IMR-90 (cell line): ENCODE data around the gene CD33. TPM values are rescaled to one million over a fixed set of nuclear protein-coding genes. Genes with fewer than 3 reads are reported as not detected.

Experiments used
- ATAC-seq: fragments of 200-7000 bp; cut with Tn5 transposase; 2 replicates; pipeline ENCODE4 v1.9.1; 2020; ENCODE audit warnings: low read depth, mild to moderate bottlenecking, moderate library complexity
- BruUV-seq: library from RNA; stranded (reverse); fragments of 400-500 nt; replicated peaks from 2 replicates; lab custom pipeline; 2021; lab: Mats Ljungman, UMichigan
- CTCF ChIA-PET: fragments of 300-600 bp; formaldehyde crosslinking; extraction: SDS; loops from one replicate; lab custom pipeline; 2021; ENCODE audit warnings: antibody characterized with exemption; lab: Yijun Ruan, JAX
- POLR2A ChIA-PET: fragments of 300-600 bp; sonication (Branson Sonifier 250); formaldehyde crosslinking; loops from one replicate; lab custom pipeline; 2022; ENCODE audit warnings: antibody characterized with exemption; ENCODE audit not compliant: unreplicated experiment; lab: Charles Lee
- DNase-seq: peaks from one replicate; pipeline ENCODE4 v3.0.0; 2013
- H2AFZ ChIP-seq: replicated peaks from 2 replicates; pipeline ENCODE3; 2013; ENCODE audit warnings: low read length, mild to moderate bottlenecking; ENCODE audit not compliant: poor library complexity
- H2AK5ac ChIP-seq: 2 replicates; pipeline ENCODE4 v1.6.1; 2013; ENCODE audit warnings: low read depth, low read length, inconsistent platforms
- H2AK9ac ChIP-seq: replicated peaks from 2 replicates; pipeline ENCODE3; 2013; ENCODE audit warnings: mild to moderate bottlenecking, low read depth, low read length, moderate library complexity; ENCODE audit not compliant: poor library complexity
- H2BK120ac ChIP-seq: 2 replicates; pipeline ENCODE4 v1.6.1; 2013; ENCODE audit warnings: low read depth, low read length, inconsistent platforms
- H2BK15ac ChIP-seq: 3 replicates; pipeline ENCODE4 v1.6.1; 2013; ENCODE audit warnings: low read depth, low read length, inconsistent platforms
- H2BK20ac ChIP-seq: 2 replicates; pipeline ENCODE4 v1.6.1; 2013; ENCODE audit warnings: low read depth, mild to moderate bottlenecking, inconsistent platforms, low read length, moderate library complexity
- H2BK5ac ChIP-seq: 2 replicates; pipeline ENCODE4 v1.6.1; 2013; ENCODE audit warnings: mild to moderate bottlenecking, low read depth, low read length, inconsistent platforms; ENCODE audit not compliant: poor library complexity, severe bottlenecking
- H3K14ac ChIP-seq: replicated peaks from 2 replicates; pipeline ENCODE4 v1.6.1; 2013; ENCODE audit warnings: low read depth, low read length, inconsistent platforms
- H3K18ac ChIP-seq: 2 replicates; pipeline ENCODE4 v1.6.1; 2013; ENCODE audit warnings: low read depth, low read length, control low read depth
- H3K23ac ChIP-seq: 2 replicates; pipeline ENCODE4 v1.6.1; 2013; ENCODE audit warnings: low read depth, low read length, inconsistent platforms
- H3K27ac ChIP-seq: 2 replicates; pipeline ENCODE4 v1.5.1; 2013; ENCODE audit warnings: mild to moderate bottlenecking, control low read depth, low read length; ENCODE audit not compliant: insufficient read depth
- H3K27me3 ChIP-seq: 2 replicates; pipeline ENCODE4 v1.6.1; 2013; ENCODE audit warnings: low read length; ENCODE audit not compliant: control insufficient read depth, insufficient read depth
- H3K36me3 ChIP-seq: 2 replicates; pipeline ENCODE4 v1.6.1; 2013; ENCODE audit warnings: low read length, mixed read lengths; ENCODE audit not compliant: control insufficient read depth, insufficient read depth
- H3K4ac ChIP-seq: 2 replicates; pipeline ENCODE4 v1.6.1; 2013; ENCODE audit warnings: low read depth, low read length, inconsistent platforms
- H3K4me1 ChIP-seq: 2 replicates; pipeline ENCODE4 v1.6.1; 2013; ENCODE audit warnings: low read length, mixed read lengths; ENCODE audit not compliant: control insufficient read depth, insufficient read depth
- H3K4me2 ChIP-seq: 2 replicates; pipeline ENCODE4 v1.6.1; 2013; ENCODE audit warnings: low read depth, mild to moderate bottlenecking, control low read depth, low read length, moderate library complexity
- H3K4me3 ChIP-seq: 2 replicates; pipeline ENCODE4 v1.5.1; 2013; ENCODE audit warnings: low read depth, mild to moderate bottlenecking, control low read depth, low read length, moderate library complexity; ENCODE audit not compliant: insufficient read depth
- H3K56ac ChIP-seq: 2 replicates; pipeline ENCODE4 v1.6.1; 2013; ENCODE audit warnings: low read length, inconsistent platforms; ENCODE audit not compliant: insufficient read depth; ENCODE audit errors: extremely low read depth
- H3K79me1 ChIP-seq, 2 experiments: 2 replicates each; pipeline ENCODE4 v1.6.1; 2013; ENCODE audit warnings: low read length in 2 of 2, inconsistent platforms in 1 of 2, low read depth in 1 of 2
- H3K9ac ChIP-seq: 2 replicates; pipeline ENCODE4 v1.6.1; 2013; ENCODE audit warnings: low read depth, low read length, control low read depth
- H3K9me1 ChIP-seq: 2 replicates; pipeline ENCODE4 v1.6.1; 2013; ENCODE audit warnings: low read length, inconsistent platforms; ENCODE audit not compliant: insufficient read depth
- H3K9me3 ChIP-seq: 2 replicates; pipeline ENCODE4 v1.6.1; 2013; ENCODE audit warnings: low read length; ENCODE audit not compliant: control insufficient read depth, insufficient read depth
- H4K20me1 ChIP-seq: 2 replicates; pipeline ENCODE4 v1.6.1; 2013; ENCODE audit warnings: low read length, inconsistent platforms; ENCODE audit not compliant: insufficient read depth
- H4K5ac ChIP-seq: 2 replicates; pipeline ENCODE4 v1.6.1; 2013; ENCODE audit warnings: mild to moderate bottlenecking, low read depth, low read length, control low read depth
- H4K8ac ChIP-seq, 2 experiments: 2 replicates each; pipeline ENCODE4 v1.6.1; 2013; ENCODE audit warnings: low read depth in 2 of 2, low read length in 2 of 2, control low read depth in 1 of 2, inconsistent platforms in 1 of 2
- H4K91ac ChIP-seq: 2 replicates; pipeline ENCODE4 v1.6.1; 2013; ENCODE audit warnings: low read depth, low read length, inconsistent platforms; ENCODE audit not compliant: insufficient read depth
- BHLHE40 ChIP-seq: fragments of 150-350 bp; IDR thresholded peaks from 2 replicates; pipeline ENCODE4 v1.6.1; 2016; ENCODE audit warnings: mild to moderate bottlenecking, low read depth, low read length
- CEBPB ChIP-seq: IDR thresholded peaks from 2 replicates; pipeline ENCODE4 v1.6.1; 2012; ENCODE audit warnings: low read depth, low read length, improper control_type of control experiment
- CHD1 ChIP-seq: IDR thresholded peaks from 2 replicates; pipeline ENCODE4 v1.6.1; 2012; ENCODE audit warnings: low read depth, low read length, improper control_type of control experiment
- ELK1 ChIP-seq: fragments of 150-350 bp; IDR thresholded peaks from 2 replicates; pipeline ENCODE4 v1.6.1; 2016; ENCODE audit warnings: low read depth, mild to moderate bottlenecking, low read length, moderate library complexity, borderline replicate concordance
- FOS ChIP-seq: fragments of 150-350 bp; IDR thresholded peaks from 2 replicates; pipeline ENCODE4 v1.6.1; 2016; ENCODE audit warnings: low read depth, low read length
- MAFK ChIP-seq: IDR thresholded peaks from 2 replicates; pipeline ENCODE4 v1.6.1; 2012; ENCODE audit warnings: low read depth, low read length, improper control_type of control experiment
- MAZ ChIP-seq: IDR thresholded peaks from 2 replicates; pipeline ENCODE4 v1.6.1; 2012; ENCODE audit warnings: low read depth, mild to moderate bottlenecking, low read length, improper control_type of control experiment, moderate library complexity, borderline replicate concordance
- MXI1 ChIP-seq: IDR thresholded peaks from 2 replicates; pipeline ENCODE4 v1.6.1; 2012; ENCODE audit warnings: low read depth, mild to moderate bottlenecking, low read length, moderate library complexity, borderline replicate concordance
- POLR2A ChIP-seq: IDR thresholded peaks from 2 replicates; pipeline ENCODE4 v1.6.1; 2012; ENCODE audit warnings: mild to moderate bottlenecking, low read depth, low read length
- RAD21 ChIP-seq: IDR thresholded peaks from 2 replicates; pipeline ENCODE4 v1.6.1; 2012; ENCODE audit warnings: low read length, improper control_type of control experiment
- RCOR1 ChIP-seq: IDR thresholded peaks from 2 replicates; pipeline ENCODE4 v1.6.1; 2012; ENCODE audit warnings: mild to moderate bottlenecking, low read length, improper control_type of control experiment; ENCODE audit not compliant: insufficient replicate concordance
- USF2 ChIP-seq: fragments of 150-350 bp; IDR thresholded peaks from 2 replicates; pipeline ENCODE4 v1.6.1; 2017; ENCODE audit warnings: mild to moderate bottlenecking, antibody characterized with exemption, low read length, low read depth
- dilution Hi-C: fragments of 300-500 bp; cut with HindIII; formaldehyde crosslinking; loops from one replicate; pipeline ENCODE4 v1.14.3; 2018; ENCODE audit warnings: low sequenced_read_pairs; ENCODE audit not compliant: unreplicated experiment
- in situ Hi-C: fragments of 300-500 bp; cut with MboI; formaldehyde crosslinking; loops from 3 replicates; pipeline ENCODE4 v1.14.3; 2019; ENCODE audit warnings: low sequenced_read_pairs, inconsistent platforms, mixed read lengths
- intact Hi-C: fragments of 100-400 bp; cut with micrococcal nuclease; formaldehyde crosslinking; loops from 2 replicates; pipeline ENCODE4 v1.10.0; 2022
- polyA plus RNA-seq, 3 experiments: library from polyadenylated mRNA; depleted of rRNA; stranded (reverse); fragments of >200 nt; gene quantifications; 2 replicates each; pipeline ENCODE4 v1.2.3, GENCODE V29; 2012; ENCODE audit warnings: low replicate concordance in 1 of 3
- total RNA-seq: library from RNA; depleted of rRNA; stranded (reverse); fragments of >200 nt; gene quantifications from 2 replicates; pipeline ENCODE4 v1.2.3, GENCODE V29; 2012

CD33 gene
- total and polyA plus RNA-seq, 2 of the 4 experiments (the other 2 are of a cell fraction) = not detected

GRCh38 chr19:51220996-51221395, 3.9 kb upstream of the CD33 start:
- in situ Hi-C loops = no loop called here
- Histone ChIP-seq H3K36me3 (no peaks in the 10 kb centered on the region), H4K20me1 (no peaks in the 10 kb centered on the region), H2AK9ac (no peak overlapping the region), H3K4me2 (no peak overlapping the region), H3K4me3 (no peak overlapping the region), H3K79me1 (no peaks in the 10 kb centered on the region), H4K5ac (no peak overlapping the region), H2BK120ac (no peak overlapping the region), H3K14ac (no peak overlapping the region), H2BK5ac (no peak overlapping the region), H2AFZ (no peak overlapping the region), H3K9ac (no peak overlapping the region), H3K18ac (no peak overlapping the region), H2BK15ac (no peak overlapping the region), H3K9me1 (no peaks in the 10 kb centered on the region), H3K27ac (no peak overlapping the region), H3K4me1 (no peaks in the 10 kb centered on the region), H3K27me3 (no peaks in the 10 kb centered on the region), H4K8ac (no peak overlapping the region), H4K91ac (no peak overlapping the region), H2BK20ac (no peak overlapping the region), H3K9me3 (0 out of 2 replicates have a peak, but pooled peaks cover 3% of the 10 kb centered on the region), H2AK5ac (no peak overlapping the region), H3K4ac (no peak overlapping the region), H3K23ac (no peak overlapping the region), H3K56ac (no peak overlapping the region)
- intact Hi-C loops = no loop called here
- no peak for ATAC-seq
- ChIA-PET CTCF (no interaction called here), POLR2A (no interaction called here)
- dilution Hi-C loops = no loop called here
- DNase-seq = no peak
- no peak for TF ChIP-seq CEBPB
- no peak for TF ChIP-seq MAFK
- no peak for TF ChIP-seq MAZ
- no peak for TF ChIP-seq USF2
- no peak for TF ChIP-seq CHD1
- TF ChIP-seq RCOR1 = no peak
- no peak for TF ChIP-seq ELK1
- no peak for TF ChIP-seq FOS
- no peak for TF ChIP-seq MXI1
- no peak for TF ChIP-seq RAD21
- TF ChIP-seq BHLHE40 = no peak
- TF ChIP-seq POLR2A = no peak
- no TSS peak for BruUV-seq
